GM23338 (cell line): ENCODE results near the gene GRID2. TPM values are rescaled to one million over a fixed set of nuclear protein-coding genes. Genes with fewer than 3 reads are reported as not detected.

Experiments used
- ATAC-seq: fragments of 200-7000 bp; cut with Tn5 transposase; 3 replicates; pipeline ENCODE4 v1.9.1; 2020
- DNase-seq: peaks from one replicate; pipeline ENCODE4 v3.0.0-alpha.2; 2015; ENCODE audit warnings: low spot score
- H2AFZ ChIP-seq: fragments of 200-600 bp; sonication (generic); 2 replicates; pipeline ENCODE4 v1.8.0; 2016; ENCODE audit warnings: antibody characterized with exemption, mild to moderate bottlenecking, moderate library complexity
- H3F3A ChIP-seq: fragments of 200-600 bp; sonication (generic); replicated peaks from 2 replicates; pipeline ENCODE4 v1.8.0; 2017; ENCODE audit warnings: antibody characterized with exemption, mixed run types, low read depth
- H3K27ac ChIP-seq: fragments of 200-600 bp; sonication (generic); 2 replicates; pipeline ENCODE4 v1.6.1; 2016; ENCODE audit warnings: low read depth
- H3K27me3 ChIP-seq: fragments of 200-600 bp; sonication (generic); 2 replicates; pipeline ENCODE4 v1.8.0; 2016; ENCODE audit warnings: mild to moderate bottlenecking, mixed run types, moderate library complexity; ENCODE audit not compliant: insufficient read depth
- H3K36me3 ChIP-seq: fragments of 200-600 bp; sonication (generic); 2 replicates; pipeline ENCODE4 v1.8.0; 2016; ENCODE audit warnings: mild to moderate bottlenecking; ENCODE audit not compliant: insufficient read depth
- H3K4me1 ChIP-seq: fragments of 200-600 bp; sonication (generic); 2 replicates; pipeline ENCODE4 v1.8.0; 2016; ENCODE audit warnings: mild to moderate bottlenecking, moderate library complexity; ENCODE audit not compliant: insufficient read depth
- H3K4me2 ChIP-seq: fragments of 200-600 bp; sonication (generic); 2 replicates; pipeline ENCODE4 v1.7.1; 2017; ENCODE audit warnings: mixed run types
- H3K4me3 ChIP-seq: fragments of 200-600 bp; sonication (generic); 2 replicates; pipeline ENCODE4 v1.6.1; 2016; ENCODE audit warnings: mixed run types
- H3K79me2 ChIP-seq: fragments of 200-600 bp; sonication (generic); replicated peaks from 2 replicates; pipeline ENCODE4 v1.8.0; 2017; ENCODE audit warnings: mild to moderate bottlenecking; ENCODE audit not compliant: insufficient read depth
- H3K9me2 ChIP-seq: fragments of 200-600 bp; sonication (generic); 2 replicates; pipeline ENCODE4 v1.8.0; 2017; ENCODE audit not compliant: insufficient read depth
- H4K20me1 ChIP-seq: fragments of 200-600 bp; sonication (generic); replicated peaks from 2 replicates; pipeline ENCODE4 v1.8.0; 2017; ENCODE audit warnings: mild to moderate bottlenecking; ENCODE audit not compliant: insufficient read depth
- H3K27ac Mint-ChIP-seq: 2 replicates; pipeline ENCODE4 v1.8.0; 2020; ENCODE audit warnings: inconsistent platforms, mild to moderate bottlenecking, moderate library complexity, mixed read lengths
- H3K27me3 Mint-ChIP-seq: 3 replicates; pipeline ENCODE4 v1.8.0; 2022; ENCODE audit warnings: low read depth, mild to moderate bottlenecking, moderate library complexity, mixed read lengths, inconsistent platforms; ENCODE audit not compliant: insufficient read depth, poor library complexity
- H3K36me3 Mint-ChIP-seq: 3 replicates; pipeline ENCODE4 v1.8.0; 2021; ENCODE audit warnings: low read depth, mild to moderate bottlenecking, inconsistent platforms, moderate library complexity, mixed read lengths
- H3K4me1 Mint-ChIP-seq: 3 replicates; pipeline ENCODE4 v1.8.0; 2020; ENCODE audit warnings: mild to moderate bottlenecking, inconsistent platforms, mixed read lengths
- H3K4me3 Mint-ChIP-seq: 3 replicates; pipeline ENCODE4 v1.8.0; 2021; ENCODE audit warnings: moderate library complexity, mild to moderate bottlenecking, inconsistent platforms, mixed read lengths
- H3K9me3 Mint-ChIP-seq: 3 replicates; pipeline ENCODE4 v1.8.0; 2020; ENCODE audit warnings: moderate library complexity, mild to moderate bottlenecking, inconsistent platforms, mixed read lengths
- CREB1 ChIP-seq: fragments of 250-450 bp; sonication (Bioruptor Pico); IDR thresholded peaks from 2 replicates; pipeline ENCODE4 v1.5.0; 2020; ENCODE audit warnings: low read depth, mild to moderate bottlenecking, moderate library complexity
- CTCF ChIP-seq, 2 experiments: fragments of 200-600 bp in 1 of 2; sonication (generic) in 1 of 2; conservative IDR thresholded peaks; 2 replicates each; pipeline versions ENCODE4 v1.5.1 to v1.6.1; 2016 to 2017; ENCODE audit warnings: antibody characterized with exemption in 2 of 2, low read depth in 2 of 2, mild to moderate bottlenecking in 2 of 2, moderate library complexity in 1 of 2
- ETS1 ChIP-seq: IDR thresholded peaks from 2 replicates; pipeline ENCODE4 v1.6.1; 2016; ENCODE audit warnings: antibody characterized with exemption
- EZH2 ChIP-seq: fragments of 200-600 bp; sonication (generic); IDR thresholded peaks from one replicate; pipeline ENCODE4 v1.8.0; 2017; ENCODE audit warnings: antibody characterized with exemption, mild to moderate bottlenecking, low read depth; ENCODE audit not compliant: unreplicated experiment
- EZH2phosphoT487 ChIP-seq: fragments of 200-600 bp; sonication (generic); IDR thresholded peaks from one replicate; pipeline ENCODE4 v1.8.1; 2018; ENCODE audit warnings: antibody characterized with exemption; ENCODE audit not compliant: unreplicated experiment
- JUNB ChIP-seq: IDR thresholded peaks from one replicate; pipeline ENCODE4 v1.6.1; 2016; ENCODE audit warnings: antibody characterized with exemption; ENCODE audit not compliant: unreplicated experiment
- NANOG ChIP-seq: IDR thresholded peaks from 2 replicates; pipeline ENCODE4 v1.6.1; 2016; ENCODE audit warnings: antibody characterized with exemption, borderline replicate concordance
- POLR2AphosphoS5 ChIP-seq: IDR thresholded peaks from 2 replicates; pipeline ENCODE4 v1.6.1; 2016; ENCODE audit warnings: antibody characterized with exemption, low read depth
- STAT1 ChIP-seq: IDR thresholded peaks from one replicate; pipeline ENCODE4 v1.6.1; 2016; ENCODE audit warnings: antibody characterized with exemption; ENCODE audit not compliant: unreplicated experiment
- ZNF114 ChIP-seq: fragments of 250-450 bp; sonication (Bioruptor Pico); IDR thresholded peaks from 2 replicates; pipeline ENCODE4 v1.5.0; 2020; ENCODE audit warnings: mild to moderate bottlenecking, moderate library complexity
- ZNF331 ChIP-seq: fragments of 250-450 bp; sonication (Bioruptor Pico); IDR thresholded peaks from 2 replicates; pipeline ENCODE4 v1.5.0; 2020; ENCODE audit warnings: low read depth, mild to moderate bottlenecking, moderate library complexity
- ZNF462 ChIP-seq: fragments of 250-450 bp; sonication (Bioruptor Pico); IDR thresholded peaks from 2 replicates; pipeline ENCODE4 v1.5.0; 2020; ENCODE audit warnings: mild to moderate bottlenecking, moderate library complexity
- polyA plus RNA-seq: library from polyadenylated mRNA; unstranded; fragments of >200 nt; fragmentation: Nextera tagmentation; extraction: Ambion mirVana; gene quantifications from 2 replicates; pipeline ENCODE4 v1.2.1, GENCODE V29; 2016
- total RNA-seq: library from RNA; depleted of rRNA; stranded (reverse); fragments of >200 nt; shearing (Covaris generic); gene quantifications from 2 replicates; pipeline ENCODE4 v1.2.3, GENCODE V29; 2014
- TF ChIP-seq, protein P1 (sequence below): IDR thresholded peaks from one replicate; pipeline ENCODE4 v1.6.1; 2018; ENCODE audit warnings: antibody characterized with exemption; ENCODE audit not compliant: unreplicated experiment

Gene GRID2
- total and polyA plus RNA-seq, 2 experiments from 2014 or later = 19.9 to 65.4 TPM

GRCh38 chr4:92334716-92335350, 31.1 kb downstream of the GRID2 start:
- Mint-ChIP-seq H3K27ac (no peak overlapping the region), H3K4me1 (peaks cover 28% of the 10 kb centered on the region), H3K4me3 (no peak overlapping the region), H3K9me3 (no peaks in the 10 kb centered on the region), H3K36me3 (0 out of 3 replicates have a peak, but pooled peaks cover 3% of the 10 kb centered on the region), H3K27me3 (peaks cover under 1% of the 10 kb centered on the region)
- Histone ChIP-seq H3K4me2 (no peak overlapping the region), H3K27me3 (no peaks in the 10 kb centered on the region), H3F3A (no peaks in the 10 kb centered on the region), H4K20me1 (no peaks in the 10 kb centered on the region), H3K4me1 (peaks cover 25% of the 10 kb centered on the region), H2AFZ (no peak overlapping the region), H3K27ac (no peak overlapping the region), H3K36me3 (no peaks in the 10 kb centered on the region), H3K4me3 (no peak overlapping the region), H3K9me2 (no peaks in the 10 kb centered on the region), H3K79me2 (no peaks in the 10 kb centered on the region; the same call in 1 of the 2 replicates)
- ATAC-seq = no peak
- DNase-seq = no peak
- TF ChIP-seq POLR2AphosphoS5 (no peak), STAT1 (no peak), ETS1 (no peak), NANOG (no peak), EZH2phosphoT487 (no peak), EZH2 (no peak), JUNB (no peak), CREB1 (CRISPR knock-in tag) (no peak), ZNF331 (CRISPR knock-in tag) (no peak), ZNF462 (CRISPR knock-in tag) (no peak), CTCF (conservative IDR thresholded peaks at IDR 0.05; ENCODE audit: low read depth in 2 of 2) (no peak), ZNF114 (no peak)
- TF ChIP-seq, protein P1, sequence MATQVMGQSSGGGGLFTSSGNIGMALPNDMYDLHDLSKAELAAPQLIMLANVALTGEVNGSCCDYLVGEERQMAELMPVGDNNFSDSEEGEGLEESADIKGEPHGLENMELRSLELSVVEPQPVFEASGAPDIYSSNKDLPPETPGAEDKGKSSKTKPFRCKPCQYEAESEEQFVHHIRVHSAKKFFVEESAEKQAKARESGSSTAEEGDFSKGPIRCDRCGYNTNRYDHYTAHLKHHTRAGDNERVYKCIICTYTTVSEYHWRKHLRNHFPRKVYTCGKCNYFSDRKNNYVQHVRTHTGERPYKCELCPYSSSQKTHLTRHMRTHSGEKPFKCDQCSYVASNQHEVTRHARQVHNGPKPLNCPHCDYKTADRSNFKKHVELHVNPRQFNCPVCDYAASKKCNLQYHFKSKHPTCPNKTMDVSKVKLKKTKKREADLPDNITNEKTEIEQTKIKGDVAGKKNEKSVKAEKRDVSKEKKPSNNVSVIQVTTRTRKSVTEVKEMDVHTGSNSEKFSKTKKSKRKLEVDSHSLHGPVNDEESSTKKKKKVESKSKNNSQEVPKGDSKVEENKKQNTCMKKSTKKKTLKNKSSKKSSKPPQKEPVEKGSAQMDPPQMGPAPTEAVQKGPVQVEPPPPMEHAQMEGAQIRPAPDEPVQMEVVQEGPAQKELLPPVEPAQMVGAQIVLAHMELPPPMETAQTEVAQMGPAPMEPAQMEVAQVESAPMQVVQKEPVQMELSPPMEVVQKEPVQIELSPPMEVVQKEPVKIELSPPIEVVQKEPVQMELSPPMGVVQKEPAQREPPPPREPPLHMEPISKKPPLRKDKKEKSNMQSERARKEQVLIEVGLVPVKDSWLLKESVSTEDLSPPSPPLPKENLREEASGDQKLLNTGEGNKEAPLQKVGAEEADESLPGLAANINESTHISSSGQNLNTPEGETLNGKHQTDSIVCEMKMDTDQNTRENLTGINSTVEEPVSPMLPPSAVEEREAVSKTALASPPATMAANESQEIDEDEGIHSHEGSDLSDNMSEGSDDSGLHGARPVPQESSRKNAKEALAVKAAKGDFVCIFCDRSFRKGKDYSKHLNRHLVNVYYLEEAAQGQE = no peak
